ENCODE data around the gene LYZL4. TPM values are rescaled to one million over a fixed set of nuclear protein-coding genes. Genes with fewer than 3 reads are reported as not detected.

Gene LYZL4
- total and polyA plus RNA-seq, 2 of the 13 experiments (the other 11 are each of a cell fraction or from before 2014, with no cell fraction given): not detected

GRCh38 chr3:42421818-42422796, 11.7 kb upstream of the LYZL4 start (continued):
- TF ChIP-seq ZNF580 (CRISPR knock-in tag; IDR thresholded peaks at IDR 0.05; ENCODE audit: borderline replicate concordance, low read depth) (no peak), BRCA1 (CRISPR knock-in tag; IDR thresholded peaks at IDR 0.05) (no peak), GATAD1 (CRISPR knock-in tag; IDR thresholded peaks at IDR 0.05) (no peak), THYN1 (CRISPR knock-in tag; IDR thresholded peaks at IDR 0.05; ENCODE audit: borderline replicate concordance, low read depth) (0 out of 2 replicates have a peak, but pooled peaks have one; percentile 65), DBP (CRISPR knock-in tag; IDR thresholded peaks at IDR 0.05; ENCODE audit: not compliant biosample characterization) (no peak), ZNF674 (CRISPR knock-in tag; IDR thresholded peaks at IDR 0.05; ENCODE audit: low read depth) (no peak), XBP1 (CRISPR knock-in tag; IDR thresholded peaks at IDR 0.05) (no peak), TOE1 (CRISPR knock-in tag; IDR thresholded peaks at IDR 0.05) (no peak), HHEX (CRISPR knock-in tag; IDR thresholded peaks at IDR 0.05) (peak; percentile 84; the same call in 1 of the 2 replicates), ZNF101 (CRISPR knock-in tag; IDR thresholded peaks at IDR 0.05; ENCODE audit: borderline replicate concordance, low read depth) (no peak), THAP8 (CRISPR knock-in tag; IDR thresholded peaks at IDR 0.05; ENCODE audit: borderline replicate concordance) (no peak), ZNF607 (CRISPR knock-in tag; IDR thresholded peaks at IDR 0.05; ENCODE audit: borderline replicate concordance) (peak; percentile 32; the same call in 1 of the 2 replicates), PRMT3 (CRISPR knock-in tag; IDR thresholded peaks at IDR 0.05; ENCODE audit: borderline replicate concordance, low read depth) (no peak), ZNF577 (CRISPR knock-in tag; IDR thresholded peaks at IDR 0.05; ENCODE audit: borderline replicate concordance, low read depth) (no peak), ZEB1 (IDR thresholded peaks at IDR 0.05; ENCODE audit: insufficient replicate concordance, low read depth) (peak; percentile 94), ZNF558 (CRISPR knock-in tag; IDR thresholded peaks at IDR 0.05; ENCODE audit: borderline replicate concordance) (no peak), MBNL3 (CRISPR knock-in tag; conservative IDR thresholded peaks at IDR 0.05) (no peak), ZBTB4 (CRISPR knock-in tag; IDR thresholded peaks at IDR 0.05; ENCODE audit: borderline replicate concordance) (0 out of 2 replicates have a peak, but pooled peaks have one; percentile 40), MLLT10 (CRISPR knock-in tag; IDR thresholded peaks at IDR 0.05) (no peak), ZNF616 (CRISPR knock-in tag; IDR thresholded peaks at IDR 0.05; ENCODE audit: low read depth) (peak; percentile 55; the same call in 1 of the 2 replicates), RAD51 (IDR thresholded peaks at IDR 0.05; ENCODE audit: borderline replicate concordance) (no peak), EZH2 (conservative IDR thresholded peaks at IDR 0.05; ENCODE audit: low read depth, low read length) (no peak), HNRNPL (IDR thresholded peaks at IDR 0.05; ENCODE audit: low read depth, low read length) (0 out of 2 replicates have a peak, but pooled peaks have one; percentile 36), ZFP36 (IDR thresholded peaks at IDR 0.05; ENCODE audit: borderline replicate concordance, low read depth, low read length, partially characterized antibody) (no peak)

All from HepG2 (cell line).